Coronary artery (tissue), 2 donors: ENCODE measurements around the gene PNRC2.

ENCODE experiments used
- DNase-seq: peaks from one replicate; pipeline ENCODE4 v3.0.0-alpha.2; 2017; ENCODE audit warnings: low spot score
- H3K27ac ChIP-seq, 2 donors: fragments of 200-600 bp; sonication (generic); one replicate each; pipeline ENCODE4 v1.5.1; 2016 to 2019
- H3K4me3 ChIP-seq: fragments of 200-600 bp; sonication (generic); 2 replicates; pipeline ENCODE4 v1.5.1; 2016; ENCODE audit warnings: mild to moderate bottlenecking, moderate library complexity
- CTCF ChIP-seq: fragments of 200-600 bp; sonication (generic); IDR thresholded peaks from one replicate; pipeline ENCODE4 v1.5.1; 2019; ENCODE audit warnings: antibody characterized with exemption

Gene PNRC2

GRCh38 chr1:23915466-23915865 lies 44.2 kb upstream of the PNRC2 start:
- Histone ChIP-seq H3K27ac (no peak overlapping the region), H3K4me3 (no peak overlapping the region)
- TF ChIP-seq CTCF = no peak
- DNase-seq = no peak

- no peak overlapping the region for H3K4me3 ChIP-seq
- no peak overlapping the region for H3K27ac ChIP-seq
- no peak for DNase-seq
- peak; percentile 54 for TF ChIP-seq CTCF
Measured at GRCh38 chr1:23916209-23917131, 43.2 kb upstream of the PNRC2 start.

GRCh38 chr1:23922321-23922943 lies 37.2 kb upstream of the PNRC2 start:
- H3K4me3 ChIP-seq = no peak overlapping the region
- no peak for TF ChIP-seq CTCF
- peak overlapping the region; percentile 48 to 69 for H3K27ac ChIP-seq
- DNase-seq = no peak

- DNase-seq = no peak
- Histone ChIP-seq H3K4me3 (no peak overlapping the region), H3K27ac (peak overlapping the region; percentile 40 to 80)
- no peak for TF ChIP-seq CTCF
Measured at GRCh38 chr1:23923592-23924499, 35.8 kb upstream of the PNRC2 start.

GRCh38 chr1:23924601-23925000 lies 35.0 kb upstream of the PNRC2 start:
- peak overlapping the region; percentile 40 to 80 for H3K27ac ChIP-seq
- no peak for DNase-seq
- TF ChIP-seq CTCF = no peak
- H3K4me3 ChIP-seq = no peak overlapping the region

- no peak for DNase-seq
- TF ChIP-seq CTCF = no peak
- Histone ChIP-seq H3K4me3 (no peak overlapping the region), H3K27ac (no peak overlapping the region)
Measured at GRCh38 chr1:23925279-23925678, 34.3 kb upstream of the PNRC2 start.
